B cell (primary cell): Measurements from ENCODE around the gene FLNB. TPM values are rescaled to one million over a fixed set of nuclear protein-coding genes. Genes with fewer than 3 reads are reported as not detected.

Source experiments
- ATAC-seq: fragments of 200-7000 bp; cut with Tn5 transposase; one replicate; pipeline ENCODE4 v1.10.0; 2021; ENCODE audit warnings: low read depth, mild to moderate bottlenecking, moderate number of reproducible peaks, moderate library complexity
- CTCF ChIA-PET: fragments of 350-600 bp; sonication (Branson Sonifier 250); formaldehyde crosslinking; loops from one replicate; lab custom pipeline; 2021; ENCODE audit warnings: antibody characterized with exemption, inconsistent platforms; lab: Charles Lee
- POLR2A ChIA-PET: fragments of 350-600 bp; sonication (Branson Sonifier 250); formaldehyde crosslinking; loops from one replicate; lab custom pipeline; 2021; ENCODE audit warnings: antibody characterized with exemption; lab: Charles Lee
- DNase-seq: peaks from one replicate; pipeline ENCODE4 v3.0.0; 2013
- H2AFZ ChIP-seq: 2 replicates; pipeline ENCODE4 v1.6.1; 2012; ENCODE audit warnings: mild to moderate bottlenecking, low read depth, low read length; ENCODE audit not compliant: insufficient read depth, poor library complexity, severe bottlenecking
- H3K27ac ChIP-seq, 2 donors: 1 replicate in 1 of 2; 2 replicates in 1 of 2; pipeline ENCODE4 v1.5.1; 2012 to 2013; ENCODE audit warnings: low read length in 2 of 2, mild to moderate bottlenecking in 2 of 2, moderate library complexity in 1 of 2
- H3K27me3 ChIP-seq, 4 experiments: fragments of 200-600 bp in 1 of 4; sonication (generic) in 1 of 4; replicated peaks in 1 of 4; 1 replicate in 2 of 4; 2 replicates in 2 of 4; pipeline versions ENCODE4 v1.6.1 to v1.7.0; 2013 to 2016; ENCODE audit warnings: low read length in 3 of 4, mild to moderate bottlenecking in 2 of 4, mixed read lengths in 1 of 4, moderate library complexity in 1 of 4; ENCODE audit not compliant: insufficient read depth in 4 of 4, control insufficient read depth in 3 of 4; ENCODE audit errors: control extremely low read depth in 1 of 4
- H3K36me3 ChIP-seq, 2 experiments: replicated peaks in 1 of 2; 1 replicate in 1 of 2; 2 replicates in 1 of 2; pipeline versions ENCODE4 v1.6.1 to v1.7.1; 2013; ENCODE audit warnings: low read length in 1 of 2; ENCODE audit not compliant: insufficient read depth in 2 of 2, control insufficient read depth in 1 of 2; ENCODE audit errors: control extremely low read depth in 1 of 2, extremely low read depth in 1 of 2
- H3K4me1 ChIP-seq, 2 donors: fragments of 200-600 bp in 1 of 2; sonication (generic) in 1 of 2; 1 replicate in 1 of 2; 2 replicates in 1 of 2; pipeline versions ENCODE4 v1.5.1 to v1.6.1; 2013 to 2017; ENCODE audit warnings: low read length in 2 of 2; ENCODE audit not compliant: control insufficient read depth in 2 of 2, insufficient read depth in 2 of 2
- H3K4me2 ChIP-seq: replicated peaks from 2 replicates; pipeline ENCODE3; 2012; ENCODE audit warnings: mild to moderate bottlenecking, low read depth, low read length; ENCODE audit not compliant: poor library complexity, severe bottlenecking
- H3K4me3 ChIP-seq, 5 experiments: fragments of 200-600 bp in 1 of 5; sonication (generic) in 1 of 5; 1 replicate in 3 of 5; 2 replicates in 2 of 5; pipeline versions ENCODE4 v1.5.1 to v1.7.0; 2011 to 2016; ENCODE audit warnings: low read length in 4 of 5, mild to moderate bottlenecking in 4 of 5, low read depth in 2 of 5, control low read depth in 1 of 5, moderate library complexity in 1 of 5; ENCODE audit not compliant: insufficient read depth in 1 of 5; ENCODE audit errors: control extremely low read depth in 1 of 5, extremely low read depth in 1 of 5
- H3K79me2 ChIP-seq: fragments of 200-600 bp; sonication (generic); one replicate; pipeline ENCODE4 v1.6.0; 2016; ENCODE audit warnings: low read length; ENCODE audit not compliant: control insufficient read depth, insufficient read depth
- H3K9ac ChIP-seq: fragments of 200-600 bp; sonication (generic); 2 replicates; pipeline ENCODE4 v1.6.1; 2017; ENCODE audit warnings: mild to moderate bottlenecking, low read length, moderate library complexity
- H3K9me3 ChIP-seq, 3 donors: one replicate each; pipeline versions ENCODE4 v1.6.1 to v1.7.1; 2013; ENCODE audit warnings: low read length in 2 of 3; ENCODE audit not compliant: control insufficient read depth in 2 of 3, insufficient read depth in 1 of 3; ENCODE audit errors: control extremely low read depth in 1 of 3
- H4K20me1 ChIP-seq: 2 replicates; pipeline ENCODE4 v1.6.0; 2012; ENCODE audit warnings: mild to moderate bottlenecking, low read length; ENCODE audit not compliant: insufficient read depth, control insufficient read depth, poor library complexity, severe bottlenecking
- H3K27ac Mint-ChIP-seq: one replicate; pipeline ENCODE4 v1.8.0; 2021; ENCODE audit warnings: mixed read lengths
- H3K27me3 Mint-ChIP-seq: one replicate; pipeline ENCODE4 v1.8.0; 2021; ENCODE audit warnings: mixed read lengths
- H3K4me1 Mint-ChIP-seq: one replicate; pipeline ENCODE4 v1.8.0; 2021; ENCODE audit warnings: mixed read lengths
- H3K4me3 Mint-ChIP-seq: one replicate; pipeline ENCODE4 v1.8.0; 2021; ENCODE audit warnings: mixed read lengths
- H3K9me3 Mint-ChIP-seq: one replicate; pipeline ENCODE4 v1.8.0; 2022; ENCODE audit warnings: mixed read lengths; ENCODE audit not compliant: insufficient read depth
- CTCF ChIP-seq: fragments of 200-600 bp; IDR thresholded peaks from one replicate; pipeline ENCODE4 v1.8.0; 2022; ENCODE audit warnings: antibody characterized with exemption, mild to moderate bottlenecking
- EZH2 ChIP-seq: IDR thresholded peaks from 2 replicates; pipeline ENCODE4 v1.6.1; 2012; ENCODE audit warnings: borderline replicate concordance, low read depth, mild to moderate bottlenecking, moderate library complexity, low read length; ENCODE audit not compliant: insufficient read depth, poor library complexity, severe bottlenecking
- WGBS: methylation state at CpG from one replicate; pipeline ENCODE4 v1.1.5; 2013; ENCODE audit warnings: missing lambda C conversion rate; ENCODE audit not compliant: insufficient coverage; 5-methylcytosine and 5-hydroxymethylcytosine counted together
- intact Hi-C: fragments of 100-400 bp; cut with micrococcal nuclease; formaldehyde crosslinking; loops from one replicate; pipeline ENCODE4 v1.10.0; 2022
- polyA plus RNA-seq: library from polyadenylated mRNA; depleted of rRNA; stranded (reverse); fragments of >200 nt; gene quantifications from 2 replicates; pipeline ENCODE4 v1.2.3, GENCODE V29; 2012
- total RNA-seq, 2 donors: library from RNA; stranded (reverse); fragments of 120-200 nt in 1 of 2; gene quantifications; 1 replicate in 1 of 2; 2 replicates in 1 of 2; pipeline versions ENCODE4 v1.2.3 to v1.2.4, GENCODE V29; 2013 to 2022

FLNB gene
- total and polyA plus RNA-seq, 2 donors (not counting 1 experiment from before 2014, with no cell fraction given) = 25.5 to 28.3 TPM

GRCh38 chr3:58205981-58206380, 197.8 kb downstream of the FLNB start:
- no peak overlapping the region for H3K27ac ChIP-seq
- Mint-ChIP-seq H3K27me3 (no peaks in the 10 kb centered on the region), H3K9me3 (no peaks in the 10 kb centered on the region), H3K4me3 (no peak overlapping the region), H3K4me1 (peaks cover 35% of the 10 kb centered on the region), H3K27ac (peak overlapping the region; percentile 72)
- CTCF ChIA-PET = interaction anchor here (0.5 to 2.0 kb wide), 4 partner anchors 11 to 102 kb away, joined by 4 to 11 read pairs (median 6); partner anchors contain the start of genes HTD2 and RPP14
- H3K27me3 ChIP-seq = no peaks in the 10 kb centered on the region
- H3K4me2 ChIP-seq = no peak overlapping the region
- H3K9me3 ChIP-seq = no peaks in the 10 kb centered on the region
- H4K20me1 ChIP-seq = no peaks in the 10 kb centered on the region
- POLR2A ChIA-PET = no interaction called here
- DNase-seq (no peak), ATAC-seq (no peak)
- H3K79me2 ChIP-seq = no peaks in the 10 kb centered on the region
- TF ChIP-seq CTCF = no peak
- TF ChIP-seq EZH2 = no peak
- intact Hi-C loops = no loop called here
- H3K4me3 ChIP-seq = no peak overlapping the region
- 80% methylated on average over 1 of the region's 4 CpGs for WGBS
- H3K4me1 ChIP-seq = peaks cover 28 to 32% of the 10 kb centered on the region in 2 donors
- H3K9ac ChIP-seq = no peak overlapping the region
- no peak overlapping the region for H2AFZ ChIP-seq
- H3K36me3 ChIP-seq = no peaks in the 10 kb centered on the region

- H3K27ac ChIP-seq = no peak overlapping the region
- TF ChIP-seq CTCF (no peak), EZH2 (no peak)
- no peaks in the 10 kb centered on the region for H3K9me3 Mint-ChIP-seq
- no peak overlapping the region for H3K4me2 ChIP-seq
- H3K79me2 ChIP-seq = no peaks in the 10 kb centered on the region
- no peaks in the 10 kb centered on the region for H3K27me3 ChIP-seq
- DNase-seq = no peak
- intact Hi-C loops = no loop called here
- H3K4me3 Mint-ChIP-seq = no peak overlapping the region
- H4K20me1 ChIP-seq = no peaks in the 10 kb centered on the region
- no peak overlapping the region for H2AFZ ChIP-seq
- H3K36me3 ChIP-seq = no peaks in the 10 kb centered on the region
- ATAC-seq = no peak
- peaks cover 30% of the 10 kb centered on the region for H3K4me1 Mint-ChIP-seq
- no peak overlapping the region for H3K9ac ChIP-seq
- H3K4me3 ChIP-seq = no peak overlapping the region
- ChIA-PET CTCF (interaction anchor here (0.5 to 3.8 kb wide), 3 partner anchors 11 to 13 kb away, joined by 4 to 12 read pairs (median 11); no protein-coding TSS in a partner anchor), POLR2A (no interaction called here)
- WGBS = 96% methylated on average over 4 of the region's 5 CpGs
- H3K4me1 ChIP-seq = peaks cover 23 to 27% of the 10 kb centered on the region in 2 donors
- no peaks in the 10 kb centered on the region for H3K9me3 ChIP-seq
- H3K27me3 Mint-ChIP-seq = no peaks in the 10 kb centered on the region
- no peak overlapping the region for H3K27ac Mint-ChIP-seq
Measured at GRCh38 chr3:58206406-58207011, 198.3 kb downstream of the FLNB start.
